HG03354 (cell line): ENCODE results near the gene HTR7.

Source experiments
- ATAC-seq: cut with Tn5 transposase; IDR thresholded peaks from one replicate; pipeline ENCODE4 v1.9.1; 2021; ENCODE audit warnings: mild to moderate bottlenecking; ENCODE audit not compliant: unreplicated experiment, poor library complexity, severe bottlenecking

Gene HTR7

DNA sequence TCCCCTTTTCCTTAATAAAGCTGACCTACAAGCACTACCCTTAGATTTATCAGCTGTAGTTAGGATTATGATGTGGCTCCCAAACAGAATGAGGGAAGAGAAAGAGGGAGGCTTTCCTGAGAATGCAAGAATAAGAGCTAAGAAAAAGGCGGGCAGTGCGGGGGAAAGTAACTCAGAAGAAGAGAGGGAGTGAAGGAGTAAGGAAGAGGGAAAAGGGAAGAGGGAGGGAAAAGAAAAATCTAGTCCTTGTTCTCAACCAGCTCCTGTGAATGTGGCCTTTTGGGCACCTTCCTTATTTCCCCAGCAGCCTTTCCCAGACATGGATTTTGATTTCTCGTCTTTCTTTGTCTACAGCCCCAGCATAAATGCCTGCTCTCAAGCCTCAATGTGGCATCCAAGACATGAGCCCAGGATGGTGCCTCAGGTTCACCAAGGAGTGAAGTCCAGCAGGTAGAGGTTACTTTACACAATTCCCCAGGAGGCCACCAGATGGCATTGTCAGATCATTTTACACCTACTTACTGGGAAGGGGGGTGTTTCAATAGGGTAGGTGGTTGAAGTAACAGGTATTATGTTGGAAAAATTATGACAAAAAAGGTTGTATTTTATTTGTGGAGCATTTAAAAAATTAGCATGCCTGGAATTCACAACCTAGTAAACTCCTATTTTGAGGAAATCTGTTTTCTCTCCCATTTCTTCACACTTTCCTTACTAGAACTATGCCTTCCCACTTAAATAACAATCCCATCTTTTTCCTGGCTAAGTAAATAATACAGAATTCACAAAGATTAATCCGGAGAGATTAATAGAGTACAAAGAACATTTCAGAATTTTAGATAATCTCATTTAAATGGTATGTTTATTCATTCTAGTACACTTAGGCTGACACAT is 106.5 kb downstream of the HTR7 start:
- peak; percentile 84 for ATAC-seq

DNA sequence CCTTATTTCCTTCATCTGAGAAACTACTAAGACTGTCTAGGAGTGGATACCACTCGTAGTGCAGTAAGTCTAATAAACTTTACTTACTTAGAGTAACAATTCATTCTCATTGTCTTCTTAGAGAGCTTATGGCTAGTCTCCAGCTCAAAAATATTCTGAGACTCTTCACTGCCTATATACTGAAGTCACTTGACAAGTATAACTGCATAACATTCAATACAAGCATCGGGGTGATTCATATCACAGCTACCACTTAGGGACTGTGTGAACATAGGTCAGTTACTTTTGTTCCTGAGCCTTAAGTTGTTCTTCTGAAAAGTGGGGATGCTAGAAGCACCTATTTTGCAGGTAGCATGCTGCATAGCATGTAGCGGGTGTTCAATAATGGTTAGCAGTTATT is 111.0 kb downstream of the HTR7 start:
- no peak for ATAC-seq

DNA sequence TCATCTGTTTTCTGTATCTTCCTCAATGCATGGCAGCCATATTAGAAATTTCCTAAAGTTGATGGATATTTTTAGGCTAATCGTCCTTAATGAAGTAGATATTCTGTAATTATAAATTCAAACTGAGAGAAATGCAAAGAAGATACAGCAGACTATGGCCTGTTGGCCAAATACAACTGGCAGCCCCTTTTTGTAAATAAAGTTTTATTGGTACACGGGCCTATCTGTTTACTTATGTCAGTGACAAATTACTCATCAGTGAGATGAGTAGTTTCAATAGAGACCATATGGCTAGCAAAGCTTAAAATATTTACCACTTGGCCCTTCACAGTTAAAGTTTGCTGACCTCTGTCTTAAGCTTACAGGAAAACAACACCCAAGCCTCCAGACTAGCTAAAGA is 112.3 kb downstream of the HTR7 start:
- no peak for ATAC-seq

DNA sequence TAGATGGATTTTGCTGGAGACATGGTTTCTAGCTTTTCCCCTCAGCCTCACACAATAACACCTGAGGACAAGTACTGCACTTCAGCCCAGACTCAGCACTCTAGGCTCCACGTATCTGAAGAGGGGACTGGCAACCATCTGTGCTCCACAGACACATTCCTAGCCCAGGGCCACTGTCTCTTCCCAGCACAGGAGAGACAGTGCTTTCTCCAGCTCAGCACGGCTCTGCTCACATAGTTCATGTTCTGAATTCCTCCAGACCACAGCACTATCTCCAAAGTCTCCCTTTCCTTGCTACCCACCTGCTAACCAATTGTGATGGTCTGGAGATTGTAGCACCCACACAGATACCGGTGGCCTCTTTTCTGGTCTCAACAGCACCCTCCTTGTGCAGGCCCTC is 114.5 kb downstream of the HTR7 start:
- ATAC-seq, result no peak

DNA sequence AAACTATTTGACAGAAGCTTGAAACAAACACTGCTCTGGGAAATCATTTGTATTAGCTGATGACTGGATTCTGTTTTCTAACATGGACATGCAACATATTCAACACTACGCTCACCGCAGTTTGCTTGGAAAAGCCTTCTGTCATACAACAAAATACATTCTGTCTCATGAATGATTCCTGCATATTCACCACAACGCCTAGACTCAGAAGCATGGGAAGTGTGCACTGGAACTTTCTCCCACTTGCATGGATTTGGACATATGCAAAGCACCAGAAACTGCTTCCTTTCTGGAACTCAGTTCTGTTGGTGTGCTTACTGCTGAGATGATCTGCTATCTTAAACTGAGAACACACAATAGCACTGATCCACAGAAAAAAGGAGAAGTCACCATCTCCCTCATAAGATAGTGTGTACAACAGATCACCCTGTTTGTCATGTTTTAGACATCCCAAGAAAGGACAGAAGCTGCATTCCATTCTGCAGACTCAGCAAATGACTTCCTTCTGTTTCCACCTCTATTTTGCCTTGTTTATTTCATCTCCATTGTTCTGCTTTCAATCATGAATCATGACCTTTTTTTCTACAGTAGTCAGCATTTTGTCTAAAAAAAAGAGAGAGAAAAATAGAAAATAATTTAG is 115.8 kb downstream of the HTR7 start:
- no peak for ATAC-seq

DNA sequence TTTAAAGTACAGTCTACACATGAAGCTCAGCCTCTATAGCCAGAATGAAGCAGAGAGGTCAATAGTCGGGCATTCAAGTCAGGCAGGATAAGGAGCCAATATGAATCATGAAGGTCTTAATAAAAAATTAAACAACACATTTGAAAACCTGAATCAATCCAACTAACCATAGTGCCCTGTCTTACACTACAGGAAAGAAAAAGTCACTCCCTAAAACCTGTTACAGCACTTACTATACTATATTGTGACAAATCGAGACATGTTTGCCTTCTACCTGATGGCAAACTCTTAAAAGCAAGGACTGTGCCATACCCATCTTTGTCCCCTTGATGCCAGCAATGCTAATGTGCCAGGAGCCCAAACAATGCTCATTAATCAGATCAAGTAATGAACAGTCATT is 117.6 kb downstream of the HTR7 start:
- no peak for ATAC-seq

DNA sequence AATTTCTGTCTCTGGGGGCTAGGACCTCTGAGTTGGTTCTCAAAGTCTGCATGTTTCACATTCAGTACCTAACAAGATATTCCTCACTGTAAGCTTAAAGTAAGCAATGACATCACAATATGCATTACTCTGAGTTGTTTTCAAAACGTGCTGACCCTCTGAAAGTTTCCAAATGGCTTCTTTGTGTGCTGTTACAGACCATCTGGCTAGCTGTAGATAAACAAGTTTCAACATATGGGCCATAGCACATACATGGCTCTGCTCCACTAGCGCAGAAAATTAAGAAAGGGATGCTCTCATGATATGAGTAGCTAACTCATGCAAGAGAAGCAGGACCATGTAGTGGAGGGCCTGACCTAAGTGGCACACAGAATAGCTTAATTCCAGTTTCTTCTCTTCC is 119.0 kb downstream of the HTR7 start:
- ATAC-seq, result no peak

DNA sequence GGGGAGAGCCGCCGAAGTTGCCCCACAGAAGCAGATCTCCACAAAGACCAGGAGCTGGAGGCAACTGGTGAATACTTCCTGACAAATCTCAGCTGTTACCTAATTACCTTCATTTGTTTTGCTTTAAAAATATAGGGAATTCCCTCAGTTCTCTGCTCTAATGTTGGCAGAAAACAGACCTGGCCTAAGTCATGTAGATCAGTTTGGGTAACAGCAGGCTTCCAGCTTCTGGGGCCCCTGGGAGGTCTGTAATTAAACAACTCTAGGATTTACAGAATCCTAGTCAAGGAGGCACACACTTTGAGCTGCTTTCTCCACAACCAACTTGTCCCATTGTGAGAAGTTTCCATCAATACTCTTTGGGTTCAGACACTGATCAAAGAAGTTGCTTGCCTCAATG is 123.4 kb downstream of the HTR7 start:
- no peak for ATAC-seq

DNA sequence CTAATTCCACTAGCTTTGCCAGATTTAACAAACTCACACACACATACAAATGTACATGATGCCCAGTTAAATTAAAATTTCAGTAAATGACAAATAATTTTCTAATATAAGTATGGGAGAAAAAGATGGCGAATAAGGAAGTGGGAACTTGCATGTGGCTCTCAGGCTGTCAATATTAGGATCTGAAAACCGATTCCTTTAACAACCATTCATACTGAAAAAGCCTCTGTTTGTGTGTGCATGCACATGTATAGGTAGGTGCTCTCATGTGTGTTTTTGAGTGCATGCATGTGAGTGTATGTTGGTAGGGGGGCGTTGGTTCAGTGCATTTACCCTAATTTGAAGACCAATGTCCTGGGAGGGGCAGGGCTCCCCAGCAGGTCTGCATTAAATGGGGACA is 125.3 kb downstream of the HTR7 start:
- ATAC-seq, result no peak

DNA sequence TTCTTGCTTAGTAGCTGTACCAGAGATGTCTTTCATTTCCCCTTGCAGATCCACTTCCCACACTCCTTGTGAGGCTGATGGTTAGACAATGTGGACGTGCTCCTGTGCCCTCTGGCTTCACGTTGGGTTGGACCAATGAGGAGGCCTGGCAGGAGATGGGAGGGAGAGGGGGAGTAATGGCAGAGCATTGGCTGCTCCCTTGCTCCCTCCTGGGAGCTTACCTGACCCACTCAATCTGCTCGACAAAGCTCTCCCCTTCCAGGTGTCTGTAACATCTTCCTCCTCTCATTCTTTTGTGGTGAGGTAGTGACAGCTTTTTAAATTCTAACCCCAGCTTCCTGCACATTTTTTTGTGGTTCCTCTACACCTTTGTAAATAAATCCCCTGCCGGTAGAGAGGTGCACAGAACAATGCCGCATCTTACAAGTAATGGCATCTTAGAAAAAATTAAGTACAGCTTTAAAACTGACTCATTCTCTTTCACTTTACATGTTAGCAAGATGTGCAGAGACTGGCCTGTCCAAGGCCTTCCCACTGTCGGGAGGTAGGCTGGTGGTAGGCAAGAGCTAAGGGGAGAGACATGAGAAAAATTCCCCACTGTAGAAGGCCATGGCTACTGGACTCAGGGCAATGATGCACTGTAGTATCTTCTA is 134.3 kb downstream of the HTR7 start:
- no peak for ATAC-seq

DNA sequence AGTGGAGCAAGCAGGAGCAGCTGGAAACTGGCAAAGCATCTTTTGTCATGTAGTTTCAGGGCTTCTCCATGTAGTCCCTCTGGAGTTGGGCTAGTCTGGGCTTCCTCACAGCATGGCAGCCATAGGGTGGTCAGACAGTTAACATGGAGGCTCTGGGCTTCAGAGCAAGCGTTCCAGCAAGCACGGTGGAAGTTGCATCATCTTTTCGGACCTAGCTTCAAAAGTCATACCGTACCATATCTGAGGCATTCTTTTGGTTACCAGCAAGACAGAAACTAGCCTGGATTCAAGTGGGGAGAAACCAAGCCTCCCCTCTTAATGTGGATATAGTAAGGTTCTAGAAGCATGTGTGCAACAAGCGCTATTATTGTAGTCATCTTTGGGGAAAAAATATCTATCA is 135.0 kb downstream of the HTR7 start:
- ATAC-seq, result no peak

DNA sequence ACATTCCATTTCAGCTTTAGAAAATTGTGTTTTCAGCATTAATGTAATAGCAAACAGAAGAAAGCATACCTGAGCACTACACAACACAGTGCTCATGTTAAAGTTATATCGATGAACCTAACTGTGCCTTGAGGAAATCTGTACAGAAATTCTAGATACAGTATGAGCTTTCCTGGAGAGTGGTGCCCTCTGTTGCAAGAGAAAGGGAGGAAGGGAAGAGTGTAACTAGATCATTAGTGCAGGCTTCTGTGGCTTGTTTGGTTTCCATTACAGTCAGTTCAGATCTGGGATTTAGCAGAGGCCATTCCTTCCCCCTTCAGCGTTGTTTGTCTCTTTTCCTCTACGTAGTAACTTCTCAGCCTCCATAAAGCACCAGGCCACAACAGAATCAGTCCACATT is 139.7 kb downstream of the HTR7 start:
- ATAC-seq, result no peak

DNA sequence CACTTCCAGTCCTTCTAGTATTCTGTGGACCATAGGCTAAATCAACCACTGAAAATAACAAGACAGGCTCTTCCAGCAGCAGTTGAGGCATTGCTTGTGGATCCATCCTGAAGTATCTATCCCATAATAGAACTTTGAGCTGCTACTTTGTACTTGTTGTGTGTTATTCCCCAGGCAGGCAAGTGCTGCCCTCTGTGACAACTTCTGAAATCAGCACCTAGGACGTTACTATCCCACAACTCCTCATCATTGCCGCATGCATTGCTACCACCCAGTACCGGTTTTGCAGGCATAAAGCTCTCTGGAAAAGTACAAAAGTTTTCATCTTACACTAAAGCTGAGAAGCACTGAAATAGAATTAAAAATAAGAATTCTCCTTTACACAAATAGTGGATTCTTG is 145.3 kb downstream of the HTR7 start:
- no peak for ATAC-seq

DNA sequence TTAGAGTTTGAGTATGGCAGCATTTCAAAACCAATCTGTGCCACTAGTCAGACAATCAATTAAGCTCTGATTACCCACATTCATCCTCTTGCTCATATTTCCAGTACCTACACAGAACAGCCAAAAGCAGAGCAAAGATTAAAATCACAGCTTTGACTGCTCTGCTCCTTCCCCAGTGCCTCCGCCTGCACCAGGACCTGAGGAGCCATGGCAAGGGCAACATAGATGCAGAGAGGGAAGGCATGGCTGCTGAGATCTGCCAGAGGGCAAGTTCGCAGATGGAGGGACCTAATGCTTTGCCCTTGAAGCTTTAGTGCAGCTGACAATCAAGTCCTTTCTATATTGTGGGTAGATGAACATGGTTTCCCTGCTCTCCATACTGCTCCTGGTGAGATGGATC is 148.1 kb downstream of the HTR7 start:
- ATAC-seq, result no peak

DNA sequence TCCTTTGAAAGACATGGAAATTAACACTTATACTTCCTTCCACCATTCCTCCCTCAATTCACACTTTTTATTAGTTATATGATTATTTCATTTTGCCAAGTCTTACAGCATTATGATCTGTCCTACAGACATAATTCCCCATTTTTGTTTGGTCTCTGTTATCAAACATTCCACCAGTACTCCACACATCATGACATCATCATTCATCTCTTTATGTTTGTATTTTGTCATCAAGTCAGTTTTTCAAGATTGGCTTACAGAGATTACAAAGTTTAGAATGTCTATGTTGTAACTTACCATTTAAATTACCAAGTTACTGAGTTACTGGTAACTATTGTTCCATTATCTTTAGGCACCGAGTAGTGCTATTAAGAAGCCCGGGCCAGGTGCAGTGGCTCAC is 150.2 kb downstream of the HTR7 start:
- no peak for ATAC-seq

DNA sequence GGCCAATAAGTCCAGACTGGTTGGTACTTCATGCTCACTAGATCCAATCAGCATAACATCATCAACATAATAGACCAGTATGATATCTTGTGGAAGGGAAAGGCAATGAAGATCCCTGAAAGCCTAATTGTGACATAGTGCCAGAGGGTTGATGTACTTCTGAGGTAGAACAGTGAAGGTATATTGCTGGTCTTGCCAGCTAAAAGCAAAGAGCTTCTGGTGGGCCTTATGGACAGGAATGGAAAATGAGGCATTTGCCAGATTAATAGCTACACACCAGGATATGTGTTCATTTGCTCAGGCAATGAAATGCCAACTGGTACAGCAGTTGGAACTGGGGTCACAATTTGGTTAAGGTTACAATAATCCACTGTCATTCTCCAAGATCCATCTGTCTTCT is 156.4 kb downstream of the HTR7 start:
- ATAC-seq, result no peak

DNA sequence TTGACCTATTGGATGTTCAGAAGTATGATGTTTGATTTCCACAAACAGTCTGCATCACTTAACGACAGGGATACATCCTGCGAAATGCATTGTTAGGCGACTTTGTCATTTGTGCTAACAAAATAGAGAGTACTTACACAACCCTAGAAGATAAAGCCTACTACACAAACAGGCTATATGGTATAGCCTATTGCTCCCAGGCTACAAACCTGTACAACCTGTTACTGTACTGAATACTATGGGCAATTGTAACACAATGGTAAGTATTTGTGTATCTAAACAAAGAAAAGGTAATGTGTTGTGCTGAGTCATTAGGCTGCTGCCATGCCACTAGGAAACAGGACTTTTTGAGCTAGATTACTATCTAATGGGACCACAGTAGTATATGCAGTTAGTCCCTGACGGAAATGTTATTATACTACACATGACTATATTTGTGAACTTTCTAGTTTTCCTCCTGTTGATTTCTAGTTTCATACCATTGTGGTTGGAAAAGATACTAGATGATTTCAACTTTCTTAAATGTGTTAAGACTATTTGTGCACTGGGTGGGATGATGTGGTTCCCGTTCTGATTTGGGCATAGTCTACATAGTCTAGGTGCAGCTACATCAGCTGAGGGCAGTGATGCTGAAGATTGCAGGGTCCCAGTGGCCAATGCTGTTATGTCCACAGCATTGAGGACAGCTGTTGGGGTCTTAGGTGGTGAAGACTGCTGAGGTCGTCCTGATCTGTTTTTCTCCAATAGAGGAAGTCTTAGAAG is 161.7 kb downstream of the HTR7 start:
- no peak for ATAC-seq
